ENCODE data around the gene TSEN2. TPM values are rescaled to one million over a fixed set of nuclear protein-coding genes. Genes with fewer than 3 reads are reported as not detected.
A peak's percentile ranks its signal among the peaks of the same experiment; 100 is the strongest.

Gene TSEN2
- polyA plus RNA-seq, 3 donors: 3.2 to 7.3 (median 3.9) TPM

GRCh38 chr3:12443781-12444522 is 40.3 kb upstream of the TSEN2 start:
- Histone ChIP-seq H3K9ac (ENCODE audit: insufficient read depth, low read length, poor library complexity, severe bottlenecking) (no peak overlapping the region), H3K4me3 (replicated peaks in 1 of 3; ENCODE audit: low read depth in 2 of 3, low read length in 3 of 3) (no peak overlapping the region), H3K4me1 (ENCODE audit: control insufficient read depth in 1 of 2, insufficient read depth in 2 of 2, low read length in 2 of 2) (no peaks in the 10 kb centered on the region), H3K27ac (ENCODE audit: low read depth in 1 of 2, low read length in 2 of 2) (no peak overlapping the region), H3K4me2 (replicated peaks; ENCODE audit: extremely low read depth, low read length, poor library complexity, severe bottlenecking) (no peak overlapping the region), H2AFZ (ENCODE audit: insufficient read depth, low read depth, low read length, poor library complexity, severe bottlenecking) (no peak overlapping the region), H3K9me3 (replicated peaks in 1 of 2; ENCODE audit: control insufficient read depth in 1 of 2, insufficient read depth in 1 of 2, low read length in 2 of 2) (peaks cover 0 to 6% of the 10 kb centered on the region in 2 donors), H3K79me2 (ENCODE audit: insufficient read depth, low read length) (no peaks in the 10 kb centered on the region), H3K27me3 (ENCODE audit: control insufficient read depth in 2 of 2, insufficient read depth in 2 of 2, low read length in 2 of 2) (peaks cover 0 to 3% of the 10 kb centered on the region in 2 donors), H4K20me1 (ENCODE audit: insufficient read depth, low read length) (no peaks in the 10 kb centered on the region), H3K36me3 (replicated peaks in 1 of 2; ENCODE audit: control insufficient read depth in 1 of 2, insufficient read depth in 2 of 2, low read length in 2 of 2) (no peaks in the 10 kb centered on the region)
- 95% methylated on average over 4 of the region's 10 CpGs for WGBS (ENCODE audit: insufficient coverage)
- Mint-ChIP-seq H3K9me3 (peaks cover 0 to 9% (median 4%) of the 10 kb centered on the region in 7 donors), H3K36me3 (no peaks in the 10 kb centered on the region), H3K27ac (no peak overlapping the region), H3K4me1 (no peaks in the 10 kb centered on the region), H3K4me3 (no peak overlapping the region), H3K27me3 (ENCODE audit: low read depth in 3 of 3) (peaks cover 2 to 8% (median 8%) of the 10 kb centered on the region in 3 donors)
- intact Hi-C loops (cut with micrococcal nuclease): no loop called here
- no peak for DNase-seq
- TF ChIP-seq CTCF (IDR thresholded peaks at IDR 0.05): no peak

- peak overlapping the region in 2 of 7 donors; percentile 3 to 44 for H3K27ac Mint-ChIP-seq
- H3K9me3 ChIP-seq (replicated peaks in 1 of 2; ENCODE audit: control insufficient read depth in 1 of 2, insufficient read depth in 1 of 2, low read length in 2 of 2): peaks cover 0 to 6% of the 10 kb centered on the region in 2 donors
- no peak overlapping the region for H3K27ac ChIP-seq (ENCODE audit: low read depth in 1 of 2, low read length in 2 of 2)
- WGBS (ENCODE audit: insufficient coverage): 88% methylated on average over 15 of the region's 24 CpGs
- no peaks in the 10 kb centered on the region for H3K4me1 Mint-ChIP-seq
- no peak overlapping the region for H3K9ac ChIP-seq (ENCODE audit: insufficient read depth, low read length, poor library complexity, severe bottlenecking)
- no peaks in the 10 kb centered on the region for H3K36me3 ChIP-seq (replicated peaks in 1 of 2; ENCODE audit: control insufficient read depth in 1 of 2, insufficient read depth in 2 of 2, low read length in 2 of 2)
- intact Hi-C loops (cut with micrococcal nuclease): no loop called here
- peaks cover 0 to 9% (median 4%) of the 10 kb centered on the region in 7 donors for H3K9me3 Mint-ChIP-seq
- H4K20me1 ChIP-seq (ENCODE audit: insufficient read depth, low read length): no peaks in the 10 kb centered on the region
- no peak for TF ChIP-seq CTCF (IDR thresholded peaks at IDR 0.05)
- H3K4me3 Mint-ChIP-seq: no peak overlapping the region
- no peak overlapping the region for H2AFZ ChIP-seq (ENCODE audit: insufficient read depth, low read depth, low read length, poor library complexity, severe bottlenecking)
- H3K79me2 ChIP-seq (ENCODE audit: insufficient read depth, low read length): no peaks in the 10 kb centered on the region
- peaks cover 2 to 8% (median 8%) of the 10 kb centered on the region in 3 donors for H3K27me3 Mint-ChIP-seq (ENCODE audit: low read depth in 3 of 3)
- no peak overlapping the region for H3K4me3 ChIP-seq (replicated peaks in 1 of 3; ENCODE audit: low read depth in 2 of 3, low read length in 3 of 3)
- H3K4me2 ChIP-seq (replicated peaks; ENCODE audit: extremely low read depth, low read length, poor library complexity, severe bottlenecking): no peak overlapping the region
- DNase-seq: no peak
- H3K27me3 ChIP-seq (ENCODE audit: control insufficient read depth in 2 of 2, insufficient read depth in 2 of 2, low read length in 2 of 2): peaks cover 0 to 3% of the 10 kb centered on the region in 2 donors
- H3K4me1 ChIP-seq (ENCODE audit: control insufficient read depth in 1 of 2, insufficient read depth in 2 of 2, low read length in 2 of 2): no peaks in the 10 kb centered on the region
- no peaks in the 10 kb centered on the region for H3K36me3 Mint-ChIP-seq
Observed at GRCh38 chr3:12444582-12445471, 39.5 kb upstream of the TSEN2 start.

All from CD14-positive monocyte (primary cell).